ENCODE data around the gene BCL11A.

BCL11A gene

GRCh38 chr2:60573251-60573650 is 19.8 kb upstream of the BCL11A start:
- no peak overlapping the region for H3K4me3 ChIP-seq (ENCODE audit: low read length)
- no peak for TF ChIP-seq CTCF (IDR thresholded peaks at IDR 0.05; ENCODE audit: insufficient read depth, low read depth, low read length, missing control alignments)
- no peak for DNase-seq (ENCODE audit: low read depth)

GRCh38 chr2:60570251-60570650 is 16.8 kb upstream of the BCL11A start:
- peak; percentile 66 for DNase-seq (ENCODE audit: low read depth)
- no peak for TF ChIP-seq CTCF (IDR thresholded peaks at IDR 0.05; ENCODE audit: insufficient read depth, low read depth, low read length, missing control alignments)
- H3K4me3 ChIP-seq (ENCODE audit: low read length): no peak overlapping the region

- no peak for DNase-seq (ENCODE audit: low read depth)
- TF ChIP-seq CTCF (IDR thresholded peaks at IDR 0.05; ENCODE audit: insufficient read depth, low read depth, low read length, missing control alignments): no peak
- H3K4me3 ChIP-seq (ENCODE audit: low read length): peak overlapping the region; percentile 38
Measured at GRCh38 chr2:60569680-60570111, 16.2 kb upstream of the BCL11A start.

GRCh38 chr2:60567919-60568768 is 14.7 kb upstream of the BCL11A start:
- DNase-seq (ENCODE audit: low read depth): no peak
- no peak overlapping the region for H3K4me3 ChIP-seq (ENCODE audit: low read length)
- no peak for TF ChIP-seq CTCF (IDR thresholded peaks at IDR 0.05; ENCODE audit: insufficient read depth, low read depth, low read length, missing control alignments)

GRCh38 chr2:60567096-60567495 is 13.6 kb upstream of the BCL11A start:
- no peak overlapping the region for H3K4me3 ChIP-seq (ENCODE audit: low read length)
- no peak for DNase-seq (ENCODE audit: low read depth)
- no peak for TF ChIP-seq CTCF (IDR thresholded peaks at IDR 0.05; ENCODE audit: insufficient read depth, low read depth, low read length, missing control alignments)

- peak; percentile 45 for DNase-seq (ENCODE audit: low read depth)
- TF ChIP-seq CTCF (IDR thresholded peaks at IDR 0.05; ENCODE audit: insufficient read depth, low read depth, low read length, missing control alignments): peak; percentile 45
- no peak overlapping the region for H3K4me3 ChIP-seq (ENCODE audit: low read length)
Measured at GRCh38 chr2:60565472-60565871, 12.0 kb upstream of the BCL11A start.

All from epithelial cell of esophagus (primary cell).